Esophagus (tissue), 2 donors: ENCODE results near the gene SLC29A4. TPM values are rescaled to one million over a fixed set of nuclear protein-coding genes. Genes with fewer than 3 reads are reported as not detected.
A peak's percentile ranks its signal among the peaks of the same experiment; 100 is the strongest.
"Not testable (repeated sequence)": the region's sequence is repeated elsewhere in the genome, so short reads cannot be mapped to it uniquely, and the experiment has no call there.

Source experiments
- H3K27ac ChIP-seq, 2 donors: one replicate each; pipeline ENCODE4 v1.5.1; 2013; ENCODE audit warnings: low read depth in 2 of 2, mild to moderate bottlenecking in 2 of 2, inconsistent platforms in 1 of 2, low read length in 1 of 2, moderate library complexity in 1 of 2
- H3K27me3 ChIP-seq, 2 donors: one replicate each; pipeline ENCODE4 v1.6.1; 2013; ENCODE audit warnings: low read length in 2 of 2, control low read depth in 1 of 2, mild to moderate bottlenecking in 1 of 2; ENCODE audit not compliant: insufficient read depth in 2 of 2, control insufficient read depth in 1 of 2
- H3K36me3 ChIP-seq, 2 donors: one replicate each; pipeline ENCODE4 v1.6.1; 2013; ENCODE audit warnings: low read length in 1 of 2; ENCODE audit not compliant: control insufficient read depth in 2 of 2, insufficient read depth in 2 of 2
- H3K4me1 ChIP-seq, 2 donors: one replicate each; pipeline ENCODE4 v1.6.1; 2013; ENCODE audit warnings: low read length in 1 of 2; ENCODE audit not compliant: control insufficient read depth in 2 of 2, insufficient read depth in 2 of 2
- H3K4me3 ChIP-seq, 2 donors: one replicate each; pipeline ENCODE4 v1.5.1; 2013; ENCODE audit warnings: low read length in 2 of 2, mild to moderate bottlenecking in 2 of 2, low read depth in 1 of 2, moderate library complexity in 1 of 2
- H3K9me3 ChIP-seq, 2 donors: one replicate each; pipeline ENCODE4 v1.6.1; 2013; ENCODE audit warnings: mild to moderate bottlenecking in 2 of 2, low read depth in 1 of 2, low read length in 1 of 2, moderate library complexity in 1 of 2; ENCODE audit not compliant: control insufficient read depth in 2 of 2, insufficient read depth in 1 of 2
- WGBS, 2 donors: extraction: QIAGEN DNeasy Blood & Tissue Kit; methylation state at CpG; one replicate each; pipeline ENCODE4 v1.1.7; 2013; 5-methylcytosine and 5-hydroxymethylcytosine counted together
- polyA plus RNA-seq, 2 donors: library from polyadenylated mRNA; stranded (reverse); fragments of 200-250 nt; gene quantifications; one replicate each; pipeline ENCODE4 v1.2.3, GENCODE V29; 2013
- donor health status: healthy with polysubstance abuse.
- donor health status: Bipolar disorder and iron deficiency.

The SLC29A4 gene
- polyA plus RNA-seq, 2 donors: 0.49 to 0.72 TPM

DNA sequence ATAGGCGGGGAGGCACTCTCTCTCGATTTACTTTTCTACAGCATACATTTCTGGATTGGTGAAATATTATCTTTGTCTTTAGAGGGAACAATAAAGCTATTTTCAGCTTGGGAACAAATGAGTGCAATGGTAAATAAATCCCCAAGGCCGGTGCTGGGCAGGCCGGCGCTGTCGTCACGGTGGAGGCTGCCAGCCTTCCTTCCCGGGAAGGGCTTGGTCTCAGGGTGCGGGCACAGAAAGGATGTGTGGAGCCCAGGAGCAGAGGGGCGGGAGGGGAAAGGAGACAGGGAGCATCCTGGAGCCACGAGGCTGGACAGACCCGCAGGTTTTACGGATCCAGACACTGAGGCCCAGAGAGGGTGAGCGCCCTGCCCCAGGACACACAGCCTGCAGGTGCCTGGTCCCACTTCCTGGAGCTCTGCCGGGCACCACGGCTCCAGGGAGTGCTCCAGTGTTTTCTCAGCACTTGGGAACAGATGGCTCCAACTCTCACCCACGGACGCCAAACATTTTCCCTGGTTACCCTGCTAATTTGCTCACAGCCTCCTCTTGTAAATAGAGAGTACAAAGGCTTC is 8.8 kb upstream of the SLC29A4 start:
- H3K4me1 ChIP-seq, H3K9me3 ChIP-seq, H3K36me3 ChIP-seq, H3K4me3 ChIP-seq, H3K27ac ChIP-seq, H3K27me3 ChIP-seq: not testable (repeated sequence)
- WGBS, 2 donors: 46 to 47% methylated on average over 18 of the region's 18 CpGs

DNA sequence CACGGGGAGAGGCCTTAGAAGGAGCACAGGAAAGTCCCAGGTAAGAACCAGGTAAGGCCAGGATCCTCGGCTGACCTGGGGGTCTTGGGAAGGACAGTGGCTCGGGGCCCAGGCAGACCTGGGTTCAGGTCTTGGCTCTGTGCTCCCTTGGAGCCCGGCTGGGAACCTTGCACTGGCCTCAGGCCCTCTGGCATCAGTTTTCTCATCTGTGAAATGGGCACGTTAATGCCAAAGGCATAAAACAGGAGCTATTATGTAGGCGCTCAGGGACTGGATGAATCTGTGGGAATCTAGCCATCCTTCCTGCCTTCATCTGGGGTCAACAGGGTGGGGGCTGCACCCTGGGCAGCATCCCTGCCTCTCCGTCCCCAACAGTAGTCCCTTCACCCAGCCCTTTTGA is 8.3 kb upstream of the SLC29A4 start:
- H3K27me3 ChIP-seq: no peaks in the 10 kb centered on the region
- H3K27ac ChIP-seq: no peak overlapping the region
- no peaks in the 10 kb centered on the region for H3K36me3 ChIP-seq
- WGBS, 2 donors: 72 to 73% methylated on average over 7 of the region's 7 CpGs
- no peak overlapping the region for H3K4me3 ChIP-seq
- H3K9me3 ChIP-seq: no peaks in the 10 kb centered on the region
- H3K4me1 ChIP-seq: no peaks in the 10 kb centered on the region

DNA sequence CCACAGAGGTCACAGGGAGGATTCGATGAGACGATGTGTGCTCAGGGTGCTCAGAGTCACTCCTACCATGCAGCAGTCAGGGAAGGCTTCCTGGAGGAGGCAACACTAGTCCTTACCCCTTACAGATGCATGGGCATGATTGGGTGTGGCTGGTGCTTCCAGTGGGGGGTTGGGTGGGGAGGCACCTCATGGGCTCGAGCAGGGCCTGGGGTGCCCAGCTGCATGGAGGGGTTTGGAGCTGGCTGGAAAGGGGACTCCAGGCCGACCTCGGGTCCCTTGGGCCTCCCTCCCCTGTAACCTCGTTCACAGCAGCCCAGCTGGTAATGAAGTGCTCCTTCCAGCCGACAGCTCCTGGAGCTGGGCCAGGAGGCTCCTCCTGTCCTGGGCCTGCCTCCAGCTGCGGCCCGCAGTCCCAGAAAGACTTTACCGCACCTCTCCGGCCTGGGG is 7.7 kb upstream of the SLC29A4 start:
- not testable (repeated sequence) for H3K4me3 ChIP-seq
- peak overlapping the region in 1 of 2 donors; percentile 56 for H3K27ac ChIP-seq
- 28 to 39% methylated on average over 11 of the region's 11 CpGs for WGBS, 2 donors

DNA sequence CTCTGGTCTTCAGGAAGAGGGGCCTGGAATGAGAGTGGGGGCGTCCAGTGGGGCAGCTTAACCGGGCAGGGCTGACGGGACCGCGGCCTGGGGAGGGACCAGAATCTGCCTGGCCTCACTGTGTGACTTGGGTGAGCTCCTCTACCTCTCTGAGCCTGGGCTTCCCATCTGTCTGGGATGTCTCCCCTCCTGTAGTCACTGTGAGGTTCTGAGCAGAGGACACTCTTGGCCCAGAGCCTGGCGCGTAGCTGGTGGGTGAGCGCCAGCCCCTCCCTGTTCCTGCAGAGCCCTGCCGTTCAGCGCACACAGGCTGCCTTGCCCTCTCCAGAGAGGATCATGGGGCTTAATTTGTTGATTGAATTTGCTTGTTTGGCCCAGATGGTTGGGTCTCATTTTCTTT is 7.2 kb upstream of the SLC29A4 start:
- H3K27me3 ChIP-seq, H3K36me3 ChIP-seq, H3K4me3 ChIP-seq, H3K9me3 ChIP-seq, H3K4me1 ChIP-seq: not testable (repeated sequence)
- peak overlapping the region in 1 of 2 donors; percentile 56 for H3K27ac ChIP-seq
- 60 to 63% methylated on average over 9 to 10 of the region's 10 CpGs for WGBS, 2 donors

More for the DNA sequence above, 7.7 kb upstream of the SLC29A4 start:
- H3K4me1 ChIP-seq, H3K36me3 ChIP-seq, H3K9me3 ChIP-seq, H3K27me3 ChIP-seq: not testable (repeated sequence)

DNA sequence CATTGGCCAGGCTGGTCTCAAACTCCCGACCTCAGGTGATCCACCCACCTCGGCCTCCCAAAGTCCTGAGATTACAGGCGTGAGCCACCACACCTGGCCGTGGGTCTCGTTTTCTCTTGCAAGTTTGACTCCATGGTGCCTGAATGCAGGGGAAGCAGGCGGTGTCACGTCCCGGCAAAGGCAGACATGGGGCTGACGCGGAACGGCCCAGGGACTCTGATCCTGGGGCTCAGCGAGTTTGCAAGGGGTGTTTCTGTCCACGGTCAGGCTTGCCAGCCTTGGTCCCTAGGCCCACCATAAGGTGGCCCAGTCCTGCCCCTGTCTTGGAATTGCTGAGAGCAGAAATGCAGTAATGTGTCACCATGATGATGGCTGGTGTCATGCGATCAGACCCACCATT is 6.6 kb upstream of the SLC29A4 start:
- not testable (repeated sequence) for H3K4me1 ChIP-seq, H3K27ac ChIP-seq, H3K27me3 ChIP-seq, H3K9me3 ChIP-seq, H3K4me3 ChIP-seq, H3K36me3 ChIP-seq
- WGBS, 2 donors: 87 to 88% methylated on average over 14 of the region's 14 CpGs

DNA sequence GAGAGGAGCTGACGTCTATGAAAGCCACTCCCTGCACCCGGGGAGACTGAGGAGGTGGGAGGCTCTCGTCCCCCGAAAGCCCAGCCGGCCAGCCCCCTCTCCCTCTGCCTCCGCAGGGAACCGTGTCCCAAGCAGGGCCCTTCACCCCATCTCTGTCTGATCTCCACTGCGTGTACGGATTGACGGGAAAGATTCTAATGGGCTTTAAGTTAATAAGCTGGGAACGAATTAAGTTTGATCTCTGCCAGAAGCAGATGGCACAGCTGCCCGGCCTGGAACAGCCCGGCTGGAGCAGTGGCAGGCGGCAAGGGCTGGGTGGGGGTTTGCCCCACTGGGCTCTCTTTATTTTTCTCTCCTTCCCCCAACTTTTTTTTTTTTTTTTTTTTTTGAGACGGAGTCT is 6.1 kb upstream of the SLC29A4 start:
- Histone ChIP-seq H3K27me3 (no peaks in the 10 kb centered on the region), H3K4me1 (no peaks in the 10 kb centered on the region), H3K36me3 (no peaks in the 10 kb centered on the region), H3K27ac (no peak overlapping the region), H3K9me3 (no peaks in the 10 kb centered on the region), H3K4me3 (no peak overlapping the region)
- 66 to 77% methylated on average over 15 of the region's 15 CpGs for WGBS, 2 donors

DNA sequence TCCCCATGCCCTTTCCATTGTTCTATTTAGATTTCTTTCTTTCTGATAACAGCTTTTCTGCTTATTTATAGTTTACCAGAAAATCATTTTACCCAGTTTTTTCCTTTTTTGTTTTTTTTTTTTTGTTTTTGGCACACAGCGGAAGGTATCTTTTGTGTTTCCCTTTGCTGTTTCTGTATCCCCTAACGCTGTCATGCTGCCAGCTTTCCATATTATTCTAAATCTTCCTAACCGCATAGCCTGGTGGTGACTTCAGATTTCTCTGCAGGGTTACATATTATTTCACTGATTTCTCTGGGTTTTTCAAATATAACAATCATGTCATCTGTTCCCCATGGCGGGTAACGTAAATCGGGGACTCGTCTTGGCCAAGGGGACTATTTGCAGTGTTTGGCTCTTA is 4.0 kb upstream of the SLC29A4 start:
- Histone ChIP-seq H3K4me3 (no peak overlapping the region), H3K9me3 (no peaks in the 10 kb centered on the region), H3K27me3 (no peaks in the 10 kb centered on the region), H3K27ac (no peak overlapping the region), H3K4me1 (no peaks in the 10 kb centered on the region), H3K36me3 (no peaks in the 10 kb centered on the region)
- WGBS, 2 donors: 28 to 52% methylated on average over 7 of the region's 7 CpGs

DNA sequence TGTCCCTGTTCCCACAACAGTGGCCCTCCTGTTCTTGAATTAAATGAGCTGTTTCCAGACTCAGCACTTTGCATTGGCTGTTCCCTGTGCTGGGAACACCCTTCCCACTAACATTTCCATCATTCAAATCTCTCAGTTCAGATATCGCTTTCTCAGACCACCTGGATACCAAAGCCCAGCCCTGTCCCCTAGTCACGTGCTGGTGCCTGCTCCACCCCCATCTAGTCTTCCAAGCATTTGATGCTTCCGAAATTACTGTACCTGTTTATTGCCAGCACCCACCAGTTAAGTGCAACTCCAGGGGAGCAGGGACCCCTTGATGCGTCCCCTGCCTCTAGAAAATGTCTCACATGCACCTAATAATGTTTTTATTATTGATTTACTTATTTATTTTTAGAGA is 3.0 kb upstream of the SLC29A4 start:
- Histone ChIP-seq H3K4me3 (no peak overlapping the region), H3K4me1 (no peaks in the 10 kb centered on the region), H3K36me3 (no peaks in the 10 kb centered on the region), H3K27ac (no peak overlapping the region), H3K9me3 (no peaks in the 10 kb centered on the region), H3K27me3 (no peaks in the 10 kb centered on the region)
- whole genome bisulfite sequencing, 2 donors: 80 to 84% methylated on average over 4 of the region's 4 CpGs

DNA sequence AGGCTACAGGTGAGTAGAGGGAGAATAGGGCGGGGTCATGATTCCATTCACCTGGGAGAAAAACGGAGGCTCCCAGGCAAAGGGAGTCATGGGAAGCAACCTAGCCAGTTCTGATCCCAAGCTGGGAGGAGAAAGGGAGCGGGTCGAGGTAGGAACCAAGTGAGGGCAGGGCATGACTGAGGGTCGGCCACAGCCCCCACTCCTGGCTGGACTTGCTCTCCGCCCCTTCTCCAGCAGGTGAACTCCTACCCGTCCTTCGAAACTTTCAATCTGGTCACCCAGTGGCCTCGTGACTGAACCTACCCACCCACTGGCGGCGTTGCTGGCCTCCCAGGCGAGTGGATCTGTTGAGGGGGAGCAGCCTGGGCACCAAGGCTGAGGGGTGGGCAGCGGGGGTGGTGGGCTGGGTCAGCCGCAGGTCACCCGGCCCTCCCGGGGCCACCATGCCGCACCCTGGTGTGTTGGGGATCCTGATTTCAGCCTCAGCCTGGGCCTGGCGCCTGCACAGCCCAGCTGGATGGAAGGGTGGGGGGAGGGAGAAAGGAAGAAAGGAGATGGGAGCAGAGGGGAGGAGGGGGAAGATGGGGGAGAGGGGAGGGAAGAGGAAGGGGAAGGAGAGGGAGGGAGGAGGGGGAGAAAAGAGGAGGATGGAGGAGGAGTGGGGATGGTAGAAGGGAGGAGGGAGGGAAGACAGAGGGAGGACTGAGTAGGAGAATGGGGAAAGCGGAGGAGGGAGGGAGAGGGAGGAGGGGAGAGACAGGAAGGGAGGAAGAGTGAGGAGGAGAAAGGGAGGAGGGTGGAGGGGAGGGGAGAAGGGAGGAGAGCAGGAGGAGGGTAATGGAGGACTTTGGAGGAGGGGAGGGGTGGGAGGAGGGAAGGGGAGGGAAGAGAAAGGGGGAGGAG is 894 bp upstream of the SLC29A4 start:
- not testable (repeated sequence) for H3K27me3 ChIP-seq, H3K4me1 ChIP-seq, H3K9me3 ChIP-seq, H3K36me3 ChIP-seq, H3K4me3 ChIP-seq, H3K27ac ChIP-seq
- 43 to 53% methylated on average over 16 to 19 of the region's 19 CpGs for WGBS, 2 donors
